Cardiac fibroblast (primary cell): ENCODE data around the gene LPAR5.

ENCODE experiments used
- DNase-seq, 2 donors: peaks; one replicate each; pipeline versions ENCODE4 v3.0.0 to v3.0.0-alpha.2; 2010; ENCODE audit warnings: low read depth in 2 of 2
- H3K4me3 ChIP-seq, 2 donors: replicated peaks in 1 of 2; 1 replicate in 1 of 2; 2 replicates in 1 of 2; pipeline ENCODE4 v1.5.1; 2011; ENCODE audit warnings: low read depth in 2 of 2, low read length in 2 of 2, mild to moderate bottlenecking in 2 of 2, moderate library complexity in 1 of 2
- TF ChIP-seq, protein P1 (sequence below): IDR thresholded peaks from one replicate; pipeline ENCODE4 v1.5.1; 2011; ENCODE audit warnings: low read depth, mild to moderate bottlenecking, low read length, inconsistent platforms

Gene LPAR5

DNA sequence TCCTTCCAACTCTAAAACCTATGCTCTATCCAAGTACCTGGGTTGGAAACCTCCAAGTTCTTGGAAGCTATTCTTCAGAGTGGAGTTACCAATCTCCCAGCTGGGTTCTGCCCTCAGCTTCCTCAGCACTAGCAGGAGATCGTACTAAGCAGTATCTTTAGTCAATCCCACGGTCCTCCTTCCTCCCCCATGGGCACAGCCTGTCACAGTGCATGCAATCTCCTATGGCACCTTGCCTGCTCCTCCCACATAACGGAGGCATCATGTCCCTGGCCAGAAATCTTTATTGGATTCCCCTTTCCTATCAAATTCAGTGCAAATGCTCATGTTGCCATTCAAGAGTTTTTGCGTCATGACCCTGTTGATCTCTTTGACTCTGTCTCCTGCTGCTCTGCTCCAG, 5.4 kb upstream of the LPAR5 start:
- H3K4me3 ChIP-seq: no peak overlapping the region
- DNase-seq: no peak

DNA sequence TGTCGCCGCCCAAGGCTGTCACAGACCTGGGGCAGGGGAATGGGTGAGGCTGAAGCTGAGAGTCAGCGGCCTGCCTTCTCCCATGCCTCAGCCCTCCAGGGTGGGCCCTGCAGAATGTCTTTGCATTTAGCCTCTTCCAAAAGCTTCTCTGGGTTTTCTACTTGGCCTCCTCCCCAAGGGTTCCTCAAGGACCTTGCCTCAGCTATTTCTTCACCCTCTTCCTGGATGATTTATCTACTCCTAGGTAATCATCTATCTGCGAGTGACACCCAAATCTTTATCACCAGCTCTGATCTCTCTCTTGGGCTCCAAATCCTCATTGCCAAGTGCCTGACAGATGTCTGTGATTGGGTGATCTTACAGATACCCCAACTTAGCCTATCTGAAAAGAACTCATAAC, 4.7 kb upstream of the LPAR5 start:
- TF ChIP-seq, protein P1, sequence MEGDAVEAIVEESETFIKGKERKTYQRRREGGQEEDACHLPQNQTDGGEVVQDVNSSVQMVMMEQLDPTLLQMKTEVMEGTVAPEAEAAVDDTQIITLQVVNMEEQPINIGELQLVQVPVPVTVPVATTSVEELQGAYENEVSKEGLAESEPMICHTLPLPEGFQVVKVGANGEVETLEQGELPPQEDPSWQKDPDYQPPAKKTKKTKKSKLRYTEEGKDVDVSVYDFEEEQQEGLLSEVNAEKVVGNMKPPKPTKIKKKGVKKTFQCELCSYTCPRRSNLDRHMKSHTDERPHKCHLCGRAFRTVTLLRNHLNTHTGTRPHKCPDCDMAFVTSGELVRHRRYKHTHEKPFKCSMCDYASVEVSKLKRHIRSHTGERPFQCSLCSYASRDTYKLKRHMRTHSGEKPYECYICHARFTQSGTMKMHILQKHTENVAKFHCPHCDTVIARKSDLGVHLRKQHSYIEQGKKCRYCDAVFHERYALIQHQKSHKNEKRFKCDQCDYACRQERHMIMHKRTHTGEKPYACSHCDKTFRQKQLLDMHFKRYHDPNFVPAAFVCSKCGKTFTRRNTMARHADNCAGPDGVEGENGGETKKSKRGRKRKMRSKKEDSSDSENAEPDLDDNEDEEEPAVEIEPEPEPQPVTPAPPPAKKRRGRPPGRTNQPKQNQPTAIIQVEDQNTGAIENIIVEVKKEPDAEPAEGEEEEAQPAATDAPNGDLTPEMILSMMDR: no peak
- no peak overlapping the region for H3K4me3 ChIP-seq
- DNase-seq: no peak

More for the DNA sequence above, 5.4 kb upstream of the LPAR5 start:
- TF ChIP-seq, protein P1: no peak

DNA sequence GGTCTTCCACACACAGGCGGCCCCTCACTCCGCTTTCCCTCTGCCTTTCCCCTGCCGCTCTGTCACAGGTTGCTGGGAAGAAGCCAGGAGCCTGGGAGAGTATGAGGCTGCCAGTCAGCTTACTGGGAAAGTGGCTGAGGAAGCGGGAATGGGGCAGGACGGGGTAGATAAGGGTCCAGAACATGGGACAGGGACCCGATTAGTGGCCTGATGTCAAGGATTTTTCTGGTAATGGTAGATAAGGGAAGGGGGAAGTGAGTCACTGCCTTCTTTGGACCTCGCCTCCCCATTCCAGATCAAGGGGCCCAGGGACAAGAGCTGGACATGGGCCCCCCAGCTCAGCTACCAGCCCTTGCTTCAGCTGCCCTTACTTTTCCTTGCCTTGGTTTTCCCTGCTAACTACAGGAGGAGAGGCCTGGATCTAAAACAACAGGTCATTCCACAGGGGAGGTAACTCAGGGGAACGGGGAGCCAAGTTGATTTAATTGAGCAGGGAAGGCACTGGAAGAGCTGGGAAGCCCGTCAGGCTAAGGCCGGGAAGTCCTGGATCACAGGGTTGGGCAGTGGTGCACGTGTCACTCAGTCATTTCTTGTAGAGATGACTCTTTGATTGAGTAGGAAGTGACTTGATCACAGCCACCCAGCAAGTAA, 3.5 kb upstream of the LPAR5 start:
- no peak overlapping the region for H3K4me3 ChIP-seq
- DNase-seq: no peak
- TF ChIP-seq, protein P1: no peak

DNA sequence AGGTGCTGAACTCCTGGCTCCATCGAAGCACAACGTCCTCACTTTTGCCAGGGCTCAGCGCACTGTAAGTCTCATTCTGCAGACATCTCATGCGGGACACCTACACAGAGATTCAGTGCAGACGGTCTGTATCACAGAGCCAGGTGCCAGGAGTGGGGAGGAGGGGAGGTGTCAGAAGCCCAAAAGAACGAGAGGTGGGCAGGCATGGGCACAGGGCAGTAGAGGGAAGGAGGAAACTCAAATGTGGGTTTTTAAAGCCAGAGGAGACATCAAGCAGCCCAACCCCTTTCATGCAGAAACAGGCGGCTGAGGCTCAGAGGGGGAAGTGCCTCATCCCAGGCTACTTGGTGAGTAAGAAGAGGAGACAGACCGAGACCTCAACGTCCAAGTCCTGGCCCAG, 2.5 kb upstream of the LPAR5 start:
- TF ChIP-seq, protein P1: no peak
- no peak overlapping the region for H3K4me3 ChIP-seq
- no peak for DNase-seq

DNA sequence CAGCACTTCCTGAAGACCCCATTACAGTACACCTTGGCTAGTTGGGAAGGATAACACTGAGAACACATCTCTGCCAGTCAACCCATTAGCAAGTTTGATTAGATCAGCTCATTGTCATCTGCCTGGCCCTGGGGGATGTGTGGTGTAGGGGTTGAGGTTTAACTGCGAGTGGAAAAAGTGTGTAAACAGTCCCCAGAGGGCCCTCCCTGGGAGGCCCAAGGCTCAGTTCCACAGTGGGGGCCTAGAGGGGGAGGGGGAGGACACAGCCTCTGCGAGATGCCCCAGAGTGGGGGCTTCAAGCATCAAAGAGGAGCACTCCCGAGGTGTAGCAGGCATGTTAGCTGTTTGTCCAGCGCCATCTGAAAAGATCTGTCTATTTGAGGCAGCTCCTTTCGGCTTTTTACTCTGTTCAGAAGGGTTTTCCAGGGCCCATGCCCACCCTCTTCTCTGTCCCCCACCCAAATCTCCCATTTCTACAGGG, 344 bp downstream of the LPAR5 start:
- no peak for DNase-seq
- TF ChIP-seq, protein P1: no peak
- no peak overlapping the region for H3K4me3 ChIP-seq

DNA sequence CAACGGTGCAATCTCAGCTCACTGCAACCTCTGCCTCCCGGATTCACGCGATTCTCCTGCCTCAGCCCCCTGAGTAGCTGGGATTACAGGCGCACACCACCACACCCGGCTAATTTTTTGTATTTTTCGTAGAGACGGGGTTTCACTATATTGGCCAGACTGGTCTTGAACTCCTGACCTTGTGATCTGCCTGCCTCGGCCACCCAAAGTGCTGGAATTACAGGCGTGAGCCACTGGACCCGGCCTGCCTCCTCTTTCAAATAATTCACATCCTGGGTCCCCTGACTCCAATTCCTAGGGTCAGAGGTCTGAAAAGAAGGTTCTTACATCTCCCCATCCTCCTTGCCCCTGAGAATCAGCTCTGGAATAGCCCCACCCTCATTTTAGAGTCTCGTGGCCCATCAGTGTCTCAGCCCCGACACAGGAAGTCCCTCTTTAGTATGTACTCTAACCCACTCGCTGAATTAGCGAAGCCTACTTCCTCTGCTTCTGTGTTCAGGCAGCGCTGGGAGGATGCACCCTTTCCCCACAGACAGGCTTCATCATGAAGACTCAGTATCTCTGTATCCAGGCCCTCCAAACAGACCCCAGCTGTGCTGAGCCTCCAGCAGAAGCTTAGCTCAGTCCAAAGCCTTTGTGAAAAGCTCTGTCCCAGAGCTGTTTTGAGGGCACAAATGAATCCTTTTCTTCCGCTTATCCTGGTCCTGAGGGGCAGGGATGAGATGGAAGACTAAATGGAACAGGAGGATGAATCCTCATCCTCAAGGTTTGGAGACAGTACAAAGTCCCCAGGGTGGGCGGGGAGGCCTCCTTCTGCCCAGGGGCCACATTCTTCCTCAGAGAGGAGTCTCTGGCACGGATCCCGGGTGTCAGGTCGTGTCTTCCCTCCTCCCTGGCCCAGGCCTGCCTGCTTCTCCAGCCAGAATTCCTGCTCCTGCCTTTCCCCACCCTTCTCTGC, 3.5 kb downstream of the LPAR5 start:
- DNase-seq: no peak
- TF ChIP-seq, protein P1: no peak
- no peak overlapping the region for H3K4me3 ChIP-seq
